Omental fat pad (tissue), 4 donors: ENCODE data around the gene CCDC187. TPM values are rescaled to one million over a fixed set of nuclear protein-coding genes. Genes with fewer than 3 reads are reported as not detected.

Experiments
- ATAC-seq: fragments of 150-250 bp; one replicate; pipeline ENCODE4 v1.9.1; 2016; ENCODE audit warnings: mild to moderate bottlenecking, moderate library complexity; ENCODE audit not compliant: low FRiP score
- DNase-seq: peaks from one replicate; pipeline ENCODE4 v3.0.0-alpha.2; 2019; ENCODE audit warnings: low spot score
- total RNA-seq, 4 donors: library from RNA; depleted of rRNA; stranded (reverse); fragments of >200 nt; gene quantifications; one replicate each; pipeline ENCODE4 v1.1.0, GENCODE V29; 2016
- TF ChIP-seq, protein P1 (sequence below), 3 donors: fragments of 450-650 bp; IDR thresholded peaks; one replicate each; pipeline ENCODE4 v1.5.1; 2016 to 2017; ENCODE audit warnings: antibody characterized with exemption in 3 of 3, mild to moderate bottlenecking in 3 of 3, moderate library complexity in 2 of 3

CCDC187 gene
- total RNA-seq, 4 donors from 2014 or later, result not detected

DNA sequence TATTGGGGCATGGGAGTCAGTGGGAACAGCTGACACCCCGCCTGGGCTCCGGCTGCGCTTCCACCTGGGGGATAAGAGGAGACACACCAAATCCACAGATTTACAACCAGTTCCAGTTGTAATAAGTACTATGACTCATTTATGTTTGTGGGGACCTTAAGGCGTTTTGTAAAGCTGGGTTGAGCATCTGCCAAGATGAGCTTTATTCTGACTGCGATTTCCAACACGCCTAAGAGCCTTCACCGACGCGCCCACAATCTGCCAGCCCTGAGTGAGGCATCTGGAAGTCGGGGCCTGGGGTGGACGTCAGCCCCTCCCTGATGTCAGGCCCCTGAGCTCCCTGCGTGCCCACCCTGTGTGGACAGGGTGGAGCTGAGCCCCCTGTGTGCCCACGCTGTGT lies 84.6 kb downstream of the CCDC187 start:
- ATAC-seq (no peak), DNase-seq (no peak)
- TF ChIP-seq, protein P1, sequence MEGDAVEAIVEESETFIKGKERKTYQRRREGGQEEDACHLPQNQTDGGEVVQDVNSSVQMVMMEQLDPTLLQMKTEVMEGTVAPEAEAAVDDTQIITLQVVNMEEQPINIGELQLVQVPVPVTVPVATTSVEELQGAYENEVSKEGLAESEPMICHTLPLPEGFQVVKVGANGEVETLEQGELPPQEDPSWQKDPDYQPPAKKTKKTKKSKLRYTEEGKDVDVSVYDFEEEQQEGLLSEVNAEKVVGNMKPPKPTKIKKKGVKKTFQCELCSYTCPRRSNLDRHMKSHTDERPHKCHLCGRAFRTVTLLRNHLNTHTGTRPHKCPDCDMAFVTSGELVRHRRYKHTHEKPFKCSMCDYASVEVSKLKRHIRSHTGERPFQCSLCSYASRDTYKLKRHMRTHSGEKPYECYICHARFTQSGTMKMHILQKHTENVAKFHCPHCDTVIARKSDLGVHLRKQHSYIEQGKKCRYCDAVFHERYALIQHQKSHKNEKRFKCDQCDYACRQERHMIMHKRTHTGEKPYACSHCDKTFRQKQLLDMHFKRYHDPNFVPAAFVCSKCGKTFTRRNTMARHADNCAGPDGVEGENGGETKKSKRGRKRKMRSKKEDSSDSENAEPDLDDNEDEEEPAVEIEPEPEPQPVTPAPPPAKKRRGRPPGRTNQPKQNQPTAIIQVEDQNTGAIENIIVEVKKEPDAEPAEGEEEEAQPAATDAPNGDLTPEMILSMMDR (IDR thresholded peaks at IDR 0.05), result no peak

DNA sequence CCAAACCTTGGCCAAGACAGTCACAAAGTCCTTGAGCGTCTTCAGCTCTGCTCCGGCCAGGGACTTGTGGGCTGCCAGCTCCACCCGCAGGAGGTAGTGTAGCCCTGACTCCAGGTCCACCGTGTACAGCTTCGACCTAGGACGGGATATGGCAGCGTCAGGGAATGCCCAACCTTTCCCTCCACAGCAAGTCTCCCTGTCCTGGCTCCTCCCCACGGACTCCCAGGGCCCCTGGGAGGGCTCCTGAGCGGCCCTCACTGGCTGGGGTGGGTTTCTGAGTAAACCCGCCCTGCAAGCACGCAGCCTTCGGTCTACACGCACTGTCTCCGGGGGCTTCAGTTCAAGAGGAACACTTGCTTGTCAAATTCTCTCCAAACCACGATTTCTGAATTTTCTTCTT lies 85.2 kb downstream of the CCDC187 start:
- DNase-seq (no peak), ATAC-seq (no peak)
- TF ChIP-seq, protein P1 (IDR thresholded peaks at IDR 0.05), result no peak

DNA sequence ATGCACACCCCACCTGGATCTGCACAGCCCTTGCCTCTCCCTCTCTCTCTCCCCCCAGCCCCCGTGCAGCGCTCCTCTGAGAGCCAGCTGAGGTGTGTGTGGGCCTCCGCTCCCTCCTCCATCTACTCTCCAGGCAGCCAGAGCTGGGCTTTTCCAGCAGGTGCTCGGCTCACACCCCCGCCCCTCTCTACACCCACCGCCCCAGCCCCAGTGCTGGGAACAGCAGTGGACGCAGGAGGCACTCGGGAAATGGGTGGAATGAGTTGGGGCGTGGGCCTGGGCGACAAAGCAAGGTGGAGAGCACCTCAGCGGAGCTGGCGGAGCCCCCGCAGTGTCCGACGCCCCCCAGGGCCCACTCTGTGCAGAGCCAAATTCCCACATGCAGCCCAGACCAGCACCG lies 85.6 kb downstream of the CCDC187 start:
- no peak for DNase-seq
- TF ChIP-seq, protein P1 (IDR thresholded peaks at IDR 0.05), result no peak
- ATAC-seq, result no peak

DNA sequence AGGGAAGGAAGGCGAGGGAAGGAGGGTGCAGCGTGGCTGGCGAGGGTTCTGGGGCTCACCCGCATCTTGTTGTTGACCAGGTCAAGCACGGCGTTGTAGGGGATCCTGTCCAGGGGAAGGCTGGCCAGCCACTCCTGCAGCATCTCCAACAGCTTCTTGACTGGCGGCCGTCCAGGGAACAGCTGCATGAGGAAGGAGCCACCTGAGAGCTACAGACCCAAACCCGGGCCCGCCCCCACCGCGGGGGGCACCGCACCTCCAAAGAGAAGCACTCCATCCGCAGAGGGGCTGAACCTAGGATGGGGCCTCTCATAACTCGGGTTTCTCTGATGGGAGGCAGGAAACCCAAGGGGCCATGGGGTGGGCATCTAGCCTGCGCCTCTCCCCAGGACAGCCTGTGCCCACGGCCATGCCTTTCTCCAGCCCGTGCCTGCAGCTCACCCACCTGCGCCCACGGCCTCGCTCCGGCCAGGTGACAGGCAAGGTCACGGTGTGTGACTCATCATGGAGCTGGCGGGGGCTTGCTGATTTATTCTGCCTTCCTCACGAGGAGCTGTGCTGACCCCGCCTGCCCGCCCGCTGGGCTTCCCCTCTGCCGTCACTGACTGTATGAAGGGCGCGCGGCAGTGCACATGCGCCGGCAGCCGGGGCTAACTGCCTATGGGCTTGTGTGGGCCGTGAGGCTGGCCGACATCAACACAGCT lies 87.2 kb downstream of the CCDC187 start:
- ATAC-seq (no peak), DNase-seq (no peak)
- TF ChIP-seq, protein P1 (IDR thresholded peaks at IDR 0.05), result no peak

DNA sequence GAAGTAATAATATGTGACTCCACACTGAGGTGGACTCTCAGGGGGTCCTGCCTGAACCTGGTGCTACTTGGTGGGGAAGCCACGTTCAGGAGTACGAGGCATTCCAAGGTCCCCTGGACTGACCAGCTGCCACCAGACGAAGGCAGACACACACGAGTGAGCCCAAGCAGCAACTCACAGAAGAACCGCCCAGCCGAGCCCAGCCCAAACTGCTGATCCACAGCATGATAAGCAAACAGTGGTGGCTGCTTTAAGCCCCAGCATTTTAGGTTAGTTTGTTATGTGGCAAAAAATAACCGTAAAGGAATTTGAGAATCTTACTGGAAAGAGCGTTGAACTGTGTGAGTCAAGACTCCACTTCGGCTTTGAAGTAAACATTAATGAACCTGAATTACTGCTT lies 90.2 kb downstream of the CCDC187 start:
- DNase-seq, result no peak
- TF ChIP-seq, protein P1 (IDR thresholded peaks at IDR 0.05), result no peak
- ATAC-seq, result no peak

DNA sequence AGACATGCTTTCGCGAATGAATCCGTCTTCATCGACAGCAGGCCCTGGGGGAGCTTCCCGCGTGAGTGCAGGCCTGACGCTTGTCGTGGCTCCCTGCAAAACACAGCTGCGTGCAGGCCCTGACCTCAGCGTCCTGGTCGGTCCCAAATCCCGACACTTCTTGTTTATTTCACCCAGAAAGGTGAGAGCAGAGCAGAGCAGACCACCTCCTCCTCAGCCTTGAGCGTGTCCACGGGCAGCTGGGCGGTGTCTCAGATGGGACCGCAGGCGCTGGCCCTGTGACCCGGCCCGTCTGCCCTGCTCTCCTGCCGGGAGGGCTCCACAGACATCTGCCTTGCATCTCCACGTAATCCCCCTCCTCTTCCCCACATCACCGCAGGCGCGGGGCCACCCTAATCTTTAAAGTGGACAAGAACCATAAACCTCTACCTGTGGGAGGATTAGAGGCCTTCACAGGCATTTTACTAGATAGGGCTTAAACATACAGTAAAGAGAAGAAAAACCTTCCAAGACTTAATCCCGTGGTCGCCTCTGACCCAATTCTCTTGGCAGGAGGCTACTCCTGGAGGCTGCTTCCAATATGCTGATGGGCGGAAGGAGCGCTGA lies 91.4 kb downstream of the CCDC187 start:
- TF ChIP-seq, protein P1 (IDR thresholded peaks at IDR 0.05), result no peak
- ATAC-seq (no peak), DNase-seq (no peak)
